Measurements from ENCODE around the gene ANXA11.
"Not testable (repeated sequence)": the region's sequence is repeated elsewhere in the genome, so short reads cannot be mapped to it uniquely, and the experiment has no call there.

The ANXA11 gene

DNA sequence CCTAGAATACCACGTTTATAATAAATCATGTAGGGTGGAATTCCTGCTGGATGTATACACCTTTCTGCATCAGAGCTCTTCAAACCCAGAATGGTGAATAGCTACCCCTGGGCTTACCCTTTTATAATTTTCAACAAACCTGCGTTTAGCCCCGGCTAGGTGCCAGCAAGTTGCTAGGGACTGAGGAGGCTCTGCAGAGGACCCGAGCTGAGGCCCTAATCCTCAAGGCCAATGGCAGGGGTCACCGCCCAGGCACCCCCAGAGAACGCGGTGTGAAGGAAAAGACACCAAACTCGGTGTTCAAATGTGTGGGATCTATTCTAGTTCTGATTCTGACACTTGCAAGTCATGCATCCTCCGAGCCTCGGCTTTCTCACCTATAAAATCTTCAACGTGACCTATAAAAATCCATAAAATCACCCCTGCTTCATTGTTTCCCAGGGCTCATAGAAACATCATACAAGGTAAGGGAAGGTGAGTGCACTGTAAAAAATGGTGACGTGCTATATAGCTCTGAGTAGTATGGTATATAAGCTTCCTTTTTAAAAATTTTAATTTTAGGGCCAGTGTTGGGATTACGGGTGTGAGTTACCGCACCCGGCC lies 2.5 kb upstream of the ANXA11 start:
- no peak for DNase-seq

DNA sequence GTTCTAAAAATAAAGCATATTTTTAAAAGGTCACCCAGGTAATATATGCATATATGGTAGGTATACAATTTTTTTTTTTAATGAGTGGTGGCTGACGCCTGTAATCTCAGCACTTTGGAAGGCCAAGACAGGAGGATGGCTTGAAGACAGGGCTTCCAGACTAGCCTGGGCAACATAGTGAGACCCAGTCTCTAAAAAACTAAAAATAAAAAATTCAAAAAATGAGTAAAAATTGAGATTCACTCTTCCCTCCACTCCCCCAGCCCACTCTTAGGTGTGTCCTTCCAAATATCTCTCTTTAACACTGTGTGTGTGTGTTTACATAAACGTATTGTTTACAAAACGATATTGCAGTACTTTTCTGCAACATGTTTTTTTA lies 929 bp upstream of the ANXA11 start:
- no peak for DNase-seq

GRCh38 chr10:80204677-80205476 lies 460 bp downstream of the ANXA11 start:
- no peak for DNase-seq

- no peak for DNase-seq
These were observed 1.3 kb downstream of the ANXA11 start for GRCh38 chr10:80203835-80204676.

GRCh38 chr10:80202934-80203834 lies 2.2 kb downstream of the ANXA11 start:
- peak; percentile 72 for DNase-seq

DNA sequence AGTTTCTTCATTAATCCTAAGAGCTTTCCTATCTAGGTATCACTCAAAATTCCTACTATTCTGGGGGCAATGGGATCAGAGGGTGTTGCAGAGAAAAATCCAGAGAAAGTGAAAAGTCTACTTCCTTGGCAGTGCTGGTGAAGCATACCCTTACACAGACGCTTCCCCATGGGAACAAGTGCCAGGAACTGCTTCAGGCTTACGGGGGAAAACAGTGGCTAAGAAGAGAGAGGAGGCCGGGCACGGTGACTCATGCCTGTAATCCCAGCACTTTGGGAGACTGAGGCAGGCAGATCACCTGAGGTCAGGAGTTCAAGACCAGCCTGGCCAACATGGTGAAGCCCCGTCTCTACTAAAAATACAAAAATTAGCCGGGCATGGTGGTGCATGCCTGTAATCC lies 2.8 kb downstream of the ANXA11 start:
- DNase-seq, result not testable (repeated sequence)

DNA sequence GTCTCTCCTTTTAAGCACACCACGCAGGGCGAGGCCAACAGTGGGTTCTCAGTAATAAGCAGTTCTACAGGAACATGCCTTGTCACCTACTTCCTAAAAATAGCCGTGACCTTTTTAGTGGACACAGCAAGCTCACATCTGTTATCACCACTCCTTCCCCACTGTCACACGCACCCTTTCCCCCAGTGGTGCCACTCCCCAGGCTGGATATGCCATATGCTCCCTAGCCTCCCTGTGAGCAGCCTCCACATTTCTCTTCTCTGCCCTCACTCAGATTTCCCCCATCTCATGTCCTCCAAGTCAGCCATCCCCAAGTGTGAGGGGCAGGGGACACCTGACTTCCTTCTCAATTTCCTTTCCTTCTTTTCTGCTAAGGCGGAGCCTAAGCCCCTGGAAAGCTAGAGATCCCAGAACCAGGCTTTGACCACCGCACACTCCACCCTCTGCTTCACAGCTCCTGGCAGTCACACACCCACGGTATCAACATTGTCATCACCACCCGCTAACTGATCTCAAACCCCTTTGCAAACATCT lies 3.7 kb downstream of the ANXA11 start:
- DNase-seq, result no peak

DNA sequence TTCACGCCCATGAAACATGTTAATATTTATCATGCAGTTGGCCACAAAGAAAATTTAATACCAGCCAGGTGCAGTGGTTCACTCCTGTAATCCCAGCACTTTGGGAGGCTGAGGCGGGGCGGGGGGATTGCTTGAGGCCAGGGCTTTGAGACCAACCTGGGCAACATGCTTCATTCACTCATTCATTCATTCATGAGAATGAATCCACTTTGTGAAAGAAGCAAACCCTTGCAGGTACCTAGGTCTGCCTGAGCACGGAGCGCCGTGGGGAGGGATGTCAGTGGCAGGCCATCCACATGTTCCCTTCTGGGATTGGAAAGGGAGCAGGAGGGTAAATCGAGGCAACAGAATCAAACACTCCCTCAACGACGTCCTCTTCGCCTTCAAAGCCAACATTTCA lies 4.7 kb downstream of the ANXA11 start:
- DNase-seq, result no peak

- no peak for DNase-seq
These were observed 5.1 kb downstream of the ANXA11 start for GRCh38 chr10:80200259-80200658.

- no peak for DNase-seq
These were observed 5.5 kb downstream of the ANXA11 start for GRCh38 chr10:80199828-80200227.

DNA sequence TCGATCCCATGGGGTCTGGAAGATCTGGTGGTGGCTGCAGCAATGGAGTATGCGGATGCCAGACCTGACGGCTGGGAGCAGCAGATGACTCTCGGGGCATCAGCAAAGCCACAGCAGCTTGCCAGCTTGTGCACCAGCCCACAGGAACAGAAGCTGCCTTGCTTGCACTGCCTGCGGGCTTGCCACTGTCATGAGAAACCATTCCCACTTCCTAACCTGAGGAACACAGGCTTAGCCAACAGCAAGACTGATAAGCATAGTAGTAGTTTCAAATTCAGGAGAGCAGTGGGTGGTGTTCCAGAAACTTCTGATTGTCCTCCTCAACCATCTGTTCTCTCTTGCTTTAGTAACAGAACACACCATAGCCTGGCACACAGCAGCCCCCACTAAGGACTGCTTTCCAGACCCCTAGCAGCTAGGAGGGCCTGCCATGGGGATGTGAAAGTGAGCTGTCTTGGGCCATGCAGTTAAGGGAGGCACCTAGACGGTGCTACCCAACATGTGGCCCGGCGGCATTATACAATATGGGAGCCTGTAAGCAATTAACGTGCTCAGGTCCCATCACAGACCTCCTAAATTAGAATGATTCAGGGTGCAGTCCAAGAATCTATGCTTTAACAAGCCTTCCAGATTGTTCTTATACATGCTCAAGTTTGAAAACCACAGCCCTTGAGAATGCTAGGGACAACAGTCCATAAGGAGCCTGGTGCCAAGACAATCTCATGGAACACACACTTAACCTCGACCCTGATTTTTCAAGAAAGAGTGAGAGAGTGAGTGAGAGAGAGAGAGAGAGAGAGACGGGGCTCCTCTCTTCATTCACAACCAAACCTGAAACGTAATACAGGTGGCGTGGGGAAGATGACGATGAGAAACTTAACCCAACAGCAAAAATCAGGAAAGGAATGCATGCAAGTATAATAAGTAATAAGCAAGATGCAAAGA lies 7.1 kb downstream of the ANXA11 start:
- no peak for DNase-seq

DNA sequence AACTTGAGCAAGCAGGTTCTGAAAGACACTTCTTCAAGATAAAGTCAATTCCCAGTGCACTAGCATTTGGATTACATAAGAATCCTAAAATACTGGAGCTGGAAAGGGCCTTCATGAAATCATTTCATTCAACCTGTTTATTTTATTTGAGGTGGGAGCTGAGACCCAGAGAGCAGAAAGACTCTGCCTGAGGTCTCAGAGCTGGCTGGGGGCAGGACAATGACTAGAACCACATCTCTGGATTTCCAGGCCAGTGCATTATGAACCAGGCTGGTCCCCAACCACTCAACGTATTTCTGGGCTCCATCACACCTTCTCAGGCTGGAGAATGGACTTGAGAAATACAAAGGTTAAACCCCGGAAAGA lies 8.4 kb downstream of the ANXA11 start:
- DNase-seq, result no peak

GRCh38 chr10:80196270-80196949 lies 8.9 kb downstream of the ANXA11 start:
- DNase-seq, result peak; percentile 53

DNA sequence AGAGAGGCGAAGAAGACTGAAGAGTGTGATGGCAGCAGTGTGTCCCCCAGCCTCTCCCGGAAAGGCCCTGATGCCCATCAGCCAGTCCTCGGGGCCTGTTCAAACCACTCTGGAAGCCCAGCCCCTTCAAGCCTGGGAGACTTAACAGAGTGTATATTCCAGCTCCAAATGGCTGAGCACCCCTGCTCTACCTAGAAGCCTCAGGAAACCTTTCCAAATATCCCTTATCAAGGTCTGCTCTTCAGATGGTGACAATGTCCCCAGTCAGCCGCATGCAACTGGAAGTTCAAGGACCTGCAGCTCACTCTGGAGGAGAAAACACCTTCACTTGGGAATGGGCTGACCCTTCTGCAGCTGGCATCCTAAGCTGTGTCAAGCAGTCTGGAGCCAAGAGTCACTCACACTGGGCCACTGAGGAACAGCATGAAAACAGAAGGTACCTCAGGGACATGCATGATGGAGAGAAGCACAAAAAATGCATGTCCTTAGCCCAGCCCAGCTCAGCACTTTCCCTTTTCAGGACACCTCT lies 10.2 kb downstream of the ANXA11 start:
- no peak for DNase-seq

DNA sequence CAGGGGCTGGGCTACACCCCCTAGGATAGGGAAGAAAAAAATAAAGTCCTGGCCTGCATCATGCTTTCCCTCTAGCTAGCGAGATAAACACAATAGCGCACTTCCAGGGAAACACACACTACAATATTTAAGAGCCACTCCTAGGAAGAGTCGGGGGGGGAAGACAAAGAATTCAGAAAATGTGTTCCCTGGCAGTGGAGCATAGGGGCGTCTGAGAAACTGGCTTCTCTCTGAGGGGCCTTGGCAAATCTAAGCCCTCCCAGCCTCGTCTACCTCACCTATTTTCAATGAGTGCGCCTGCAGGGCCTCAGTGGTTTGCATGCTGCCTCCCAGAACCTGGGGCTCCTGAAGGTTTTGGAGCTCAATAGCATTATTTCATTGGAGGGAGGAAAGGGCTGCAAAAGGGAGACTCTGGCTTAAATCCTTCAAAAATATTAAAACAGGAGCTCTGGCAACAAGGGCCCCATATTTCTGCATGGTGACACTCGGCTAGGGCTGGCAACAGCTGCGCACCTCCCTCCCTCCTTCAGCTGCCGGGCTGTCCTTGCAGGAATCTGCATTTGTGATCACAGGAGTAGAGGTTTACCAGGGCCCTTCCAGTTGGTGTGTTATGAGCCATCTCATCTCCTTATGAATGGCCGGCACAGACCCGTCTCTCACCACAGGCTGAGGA lies 10.8 kb downstream of the ANXA11 start:
- DNase-seq, result no peak

DNA sequence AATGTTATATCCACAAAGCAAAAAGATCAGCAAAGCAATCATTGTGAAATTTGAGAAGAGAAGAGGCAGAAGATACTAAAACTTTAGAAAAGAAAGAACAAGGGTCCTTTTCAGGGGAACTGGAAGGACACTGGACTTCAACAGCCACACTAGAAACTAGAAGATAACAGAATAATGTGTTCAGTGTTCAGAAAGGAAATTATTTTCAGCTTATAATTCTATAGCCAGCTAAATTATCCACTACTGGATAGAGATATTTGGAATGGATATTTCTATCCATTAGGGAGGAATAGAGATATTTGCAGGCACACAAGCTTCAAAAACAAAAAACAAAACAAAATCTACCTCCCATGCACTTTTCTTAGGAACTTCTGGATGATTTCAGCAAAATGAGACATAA lies 12.8 kb downstream of the ANXA11 start:
- DNase-seq, result no peak

GRCh38 chr10:80191589-80192270 lies 13.6 kb downstream of the ANXA11 start:
- DNase-seq, result no peak

GRCh38 chr10:80188713-80189112 lies 16.6 kb downstream of the ANXA11 start:
- DNase-seq, result no peak
